ENCODE measurements around the gene CLINT1. TPM values are rescaled to one million over a fixed set of nuclear protein-coding genes. Genes with fewer than 3 reads are reported as not detected.

Gene CLINT1
- total RNA-seq, 1 donor: 118 TPM

DNA sequence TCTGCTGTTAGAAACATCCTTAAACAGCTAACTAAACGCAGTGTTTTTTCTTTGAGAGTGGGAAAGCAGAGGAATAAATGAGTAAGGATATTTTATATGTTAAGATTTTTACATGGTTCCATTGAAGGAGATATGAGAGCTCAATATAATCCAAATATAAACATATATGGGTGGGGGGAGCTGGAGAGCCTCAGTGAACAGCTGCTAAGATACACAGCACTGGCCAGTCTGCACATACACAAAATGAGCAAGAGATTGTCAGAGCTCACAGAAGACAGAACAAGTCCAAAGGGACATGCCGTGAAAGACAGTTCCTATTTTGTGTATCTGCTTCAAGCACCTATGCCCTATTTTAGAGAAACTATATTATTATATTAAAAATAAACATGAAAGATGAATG lies 46.9 kb downstream of the CLINT1 start:
- no peak overlapping the region for H3K4me3 ChIP-seq (ENCODE audit: low read depth, low read length)
- TF ChIP-seq, protein P1, sequence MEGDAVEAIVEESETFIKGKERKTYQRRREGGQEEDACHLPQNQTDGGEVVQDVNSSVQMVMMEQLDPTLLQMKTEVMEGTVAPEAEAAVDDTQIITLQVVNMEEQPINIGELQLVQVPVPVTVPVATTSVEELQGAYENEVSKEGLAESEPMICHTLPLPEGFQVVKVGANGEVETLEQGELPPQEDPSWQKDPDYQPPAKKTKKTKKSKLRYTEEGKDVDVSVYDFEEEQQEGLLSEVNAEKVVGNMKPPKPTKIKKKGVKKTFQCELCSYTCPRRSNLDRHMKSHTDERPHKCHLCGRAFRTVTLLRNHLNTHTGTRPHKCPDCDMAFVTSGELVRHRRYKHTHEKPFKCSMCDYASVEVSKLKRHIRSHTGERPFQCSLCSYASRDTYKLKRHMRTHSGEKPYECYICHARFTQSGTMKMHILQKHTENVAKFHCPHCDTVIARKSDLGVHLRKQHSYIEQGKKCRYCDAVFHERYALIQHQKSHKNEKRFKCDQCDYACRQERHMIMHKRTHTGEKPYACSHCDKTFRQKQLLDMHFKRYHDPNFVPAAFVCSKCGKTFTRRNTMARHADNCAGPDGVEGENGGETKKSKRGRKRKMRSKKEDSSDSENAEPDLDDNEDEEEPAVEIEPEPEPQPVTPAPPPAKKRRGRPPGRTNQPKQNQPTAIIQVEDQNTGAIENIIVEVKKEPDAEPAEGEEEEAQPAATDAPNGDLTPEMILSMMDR (IDR thresholded peaks at IDR 0.05; ENCODE audit: insufficient read depth, low read depth, low read length): no peak
- peak; percentile 72 for DNase-seq (ENCODE audit: low read depth)

DNA sequence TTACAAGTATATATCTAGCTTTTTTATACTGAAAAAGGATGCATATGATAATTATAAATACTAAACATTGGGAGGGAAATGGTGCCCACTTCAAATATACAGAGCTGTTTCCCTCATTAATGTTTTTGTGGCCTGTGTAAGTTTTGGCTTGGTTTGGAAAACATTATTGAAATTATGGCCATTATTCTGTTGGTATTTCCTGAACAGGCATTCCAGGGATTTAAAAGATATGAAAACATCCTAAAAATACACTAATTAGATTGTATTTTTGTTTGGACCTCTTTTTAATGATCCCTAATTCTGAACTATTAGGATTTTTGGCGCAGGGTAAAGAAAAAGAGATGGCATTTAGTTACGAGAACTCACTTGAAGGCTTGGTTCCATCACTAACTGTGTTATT lies 50.9 kb downstream of the CLINT1 start:
- TF ChIP-seq, protein P1 (IDR thresholded peaks at IDR 0.05; ENCODE audit: insufficient read depth, low read depth, low read length): no peak
- no peak for DNase-seq (ENCODE audit: low read depth)
- H3K4me3 ChIP-seq (ENCODE audit: low read depth, low read length): no peak overlapping the region

DNA sequence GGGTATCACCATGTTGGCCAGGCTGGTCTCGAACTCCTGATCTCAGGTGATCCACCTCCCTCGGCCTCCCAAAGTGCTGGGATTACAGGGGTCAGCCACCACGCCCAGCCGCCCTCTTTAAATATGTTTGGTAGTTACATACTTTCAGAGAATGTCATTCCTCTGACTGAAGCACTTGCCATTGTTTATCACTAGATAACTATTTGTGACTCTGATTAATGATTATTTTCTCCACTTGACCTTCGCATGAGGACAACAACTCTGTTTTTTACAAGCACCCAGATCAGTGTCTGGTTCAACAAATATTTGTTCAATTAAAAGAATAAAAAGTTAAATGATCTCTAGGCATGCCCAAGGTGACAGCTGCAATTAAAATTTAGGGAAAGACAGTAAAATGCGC lies 56.2 kb downstream of the CLINT1 start:
- no peak for DNase-seq (ENCODE audit: low read depth)
- TF ChIP-seq, protein P1 (IDR thresholded peaks at IDR 0.05; ENCODE audit: insufficient read depth, low read depth, low read length): no peak
- no peak overlapping the region for H3K4me3 ChIP-seq (ENCODE audit: low read depth, low read length)

DNA sequence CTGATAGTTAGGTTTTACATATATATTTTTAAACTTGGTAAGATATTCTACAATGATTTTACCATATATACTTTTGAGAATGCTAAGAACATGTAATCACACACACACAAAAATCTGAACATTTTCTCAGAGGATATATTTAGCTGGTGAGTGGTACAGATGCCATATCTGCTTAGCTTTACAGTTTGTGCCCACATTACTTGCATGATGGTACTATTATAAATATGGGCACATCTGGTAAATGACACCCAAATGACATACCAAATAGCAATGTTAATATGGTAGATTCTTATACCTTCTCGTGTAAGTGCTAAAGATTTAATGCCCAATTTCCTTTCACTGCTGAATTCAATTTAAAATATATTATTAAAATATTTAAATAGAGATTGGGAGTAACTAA lies 58.8 kb downstream of the CLINT1 start:
- H3K4me3 ChIP-seq (ENCODE audit: low read depth, low read length): no peak overlapping the region
- TF ChIP-seq, protein P1 (IDR thresholded peaks at IDR 0.05; ENCODE audit: insufficient read depth, low read depth, low read length): no peak
- no peak for DNase-seq (ENCODE audit: low read depth)

DNA sequence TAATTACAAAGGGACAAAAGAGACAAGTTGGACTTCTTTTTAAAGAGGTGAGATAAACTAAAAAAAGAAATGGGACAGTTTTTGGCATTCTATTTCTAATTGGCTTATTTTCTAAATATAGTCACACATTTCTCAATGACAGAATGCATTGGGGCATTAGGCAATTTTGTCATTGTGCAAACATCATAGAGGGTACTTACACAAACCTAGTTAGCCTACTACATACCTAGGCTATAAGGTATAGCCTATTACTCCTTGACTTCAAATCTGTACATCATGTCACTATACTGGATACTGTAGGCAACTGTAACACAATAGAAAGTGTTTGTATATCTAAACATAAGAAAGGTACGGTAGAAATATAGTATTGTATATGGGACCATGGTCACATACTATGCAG lies 59.4 kb downstream of the CLINT1 start:
- no peak for DNase-seq (ENCODE audit: low read depth)
- TF ChIP-seq, protein P1 (IDR thresholded peaks at IDR 0.05; ENCODE audit: insufficient read depth, low read depth, low read length): no peak
- no peak overlapping the region for H3K4me3 ChIP-seq (ENCODE audit: low read depth, low read length)

DNA sequence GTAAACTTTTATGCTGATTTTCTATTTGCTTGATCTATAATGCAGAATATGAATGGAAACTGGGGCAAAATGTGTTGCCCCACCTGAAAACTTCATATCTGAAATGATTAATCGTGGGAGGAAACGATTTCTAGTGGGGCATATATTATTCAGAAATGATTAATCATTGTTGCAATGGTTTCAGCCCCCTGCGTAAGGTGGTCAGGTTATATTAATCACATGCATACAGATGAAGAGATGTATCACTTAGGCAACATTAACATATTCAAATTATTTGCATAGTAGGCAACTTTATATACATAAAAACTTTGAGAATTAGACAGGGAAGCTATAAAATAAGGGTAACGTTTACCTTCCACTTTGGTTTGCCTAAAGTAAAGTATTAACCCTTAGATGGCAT lies 65.6 kb downstream of the CLINT1 start:
- no peak overlapping the region for H3K4me3 ChIP-seq (ENCODE audit: low read depth, low read length)
- TF ChIP-seq, protein P1 (IDR thresholded peaks at IDR 0.05; ENCODE audit: insufficient read depth, low read depth, low read length): no peak
- DNase-seq (ENCODE audit: low read depth): no peak

DNA sequence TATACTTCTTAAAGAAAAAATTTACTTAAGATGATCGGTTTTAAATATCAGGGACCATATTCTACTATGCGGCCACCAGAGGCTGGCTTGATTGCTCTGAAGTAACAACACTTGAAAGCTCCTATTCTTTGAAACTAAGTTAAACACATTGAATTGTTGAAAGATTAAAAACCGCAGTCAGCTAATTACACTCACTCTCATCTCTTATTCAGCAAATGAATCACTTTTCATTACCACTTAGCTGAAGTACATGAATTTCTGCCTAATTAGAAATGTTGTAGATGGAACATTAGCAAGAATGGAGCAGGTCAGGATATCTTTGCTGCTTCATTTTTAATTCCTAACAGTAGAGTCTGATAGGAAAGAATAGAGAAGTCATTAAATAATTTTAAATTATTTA lies 73.1 kb downstream of the CLINT1 start:
- no peak for DNase-seq (ENCODE audit: low read depth)
- TF ChIP-seq, protein P1 (IDR thresholded peaks at IDR 0.05; ENCODE audit: insufficient read depth, low read depth, low read length): no peak
- no peak overlapping the region for H3K4me3 ChIP-seq (ENCODE audit: low read depth, low read length)
